GM21723 (cell line): ENCODE measurements around the gene DOP1A.

ENCODE experiments used
- ATAC-seq: cut with Tn5 transposase; IDR thresholded peaks from one replicate; pipeline ENCODE4 v1.9.1; 2021; ENCODE audit warnings: mild to moderate bottlenecking, moderate library complexity; ENCODE audit not compliant: unreplicated experiment

DOP1A gene, protein sequence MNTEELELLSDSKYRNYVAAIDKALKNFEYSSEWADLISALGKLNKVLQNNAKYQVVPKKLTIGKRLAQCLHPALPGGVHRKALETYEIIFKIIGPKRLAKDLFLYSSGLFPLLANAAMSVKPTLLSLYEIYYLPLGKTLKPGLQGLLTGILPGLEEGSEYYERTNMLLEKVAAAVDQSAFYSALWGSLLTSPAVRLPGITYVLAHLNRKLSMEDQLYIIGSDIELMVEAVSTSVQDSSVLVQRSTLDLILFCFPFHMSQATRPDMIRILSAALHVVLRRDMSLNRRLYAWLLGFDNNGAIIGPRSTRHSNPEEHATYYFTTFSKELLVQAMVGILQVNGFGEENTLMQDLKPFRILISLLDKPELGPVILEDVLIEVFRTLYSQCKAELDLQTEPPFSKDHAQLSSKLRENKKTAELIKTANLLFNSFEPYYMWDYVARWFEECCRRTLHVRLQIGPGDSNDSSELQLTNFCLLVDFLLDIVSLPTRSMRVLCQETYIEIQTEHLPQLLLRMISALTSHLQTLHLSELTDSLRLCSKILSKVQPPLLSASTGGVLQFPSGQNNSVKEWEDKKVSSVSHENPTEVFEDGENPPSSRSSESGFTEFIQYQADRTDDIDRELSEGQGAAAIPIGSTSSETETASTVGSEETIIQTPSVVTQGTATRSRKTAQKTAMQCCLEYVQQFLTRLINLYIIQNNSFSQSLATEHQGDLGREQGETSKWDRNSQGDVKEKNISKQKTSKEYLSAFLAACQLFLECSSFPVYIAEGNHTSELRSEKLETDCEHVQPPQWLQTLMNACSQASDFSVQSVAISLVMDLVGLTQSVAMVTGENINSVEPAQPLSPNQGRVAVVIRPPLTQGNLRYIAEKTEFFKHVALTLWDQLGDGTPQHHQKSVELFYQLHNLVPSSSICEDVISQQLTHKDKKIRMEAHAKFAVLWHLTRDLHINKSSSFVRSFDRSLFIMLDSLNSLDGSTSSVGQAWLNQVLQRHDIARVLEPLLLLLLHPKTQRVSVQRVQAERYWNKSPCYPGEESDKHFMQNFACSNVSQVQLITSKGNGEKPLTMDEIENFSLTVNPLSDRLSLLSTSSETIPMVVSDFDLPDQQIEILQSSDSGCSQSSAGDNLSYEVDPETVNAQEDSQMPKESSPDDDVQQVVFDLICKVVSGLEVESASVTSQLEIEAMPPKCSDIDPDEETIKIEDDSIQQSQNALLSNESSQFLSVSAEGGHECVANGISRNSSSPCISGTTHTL (N-terminal part only)

DNA sequence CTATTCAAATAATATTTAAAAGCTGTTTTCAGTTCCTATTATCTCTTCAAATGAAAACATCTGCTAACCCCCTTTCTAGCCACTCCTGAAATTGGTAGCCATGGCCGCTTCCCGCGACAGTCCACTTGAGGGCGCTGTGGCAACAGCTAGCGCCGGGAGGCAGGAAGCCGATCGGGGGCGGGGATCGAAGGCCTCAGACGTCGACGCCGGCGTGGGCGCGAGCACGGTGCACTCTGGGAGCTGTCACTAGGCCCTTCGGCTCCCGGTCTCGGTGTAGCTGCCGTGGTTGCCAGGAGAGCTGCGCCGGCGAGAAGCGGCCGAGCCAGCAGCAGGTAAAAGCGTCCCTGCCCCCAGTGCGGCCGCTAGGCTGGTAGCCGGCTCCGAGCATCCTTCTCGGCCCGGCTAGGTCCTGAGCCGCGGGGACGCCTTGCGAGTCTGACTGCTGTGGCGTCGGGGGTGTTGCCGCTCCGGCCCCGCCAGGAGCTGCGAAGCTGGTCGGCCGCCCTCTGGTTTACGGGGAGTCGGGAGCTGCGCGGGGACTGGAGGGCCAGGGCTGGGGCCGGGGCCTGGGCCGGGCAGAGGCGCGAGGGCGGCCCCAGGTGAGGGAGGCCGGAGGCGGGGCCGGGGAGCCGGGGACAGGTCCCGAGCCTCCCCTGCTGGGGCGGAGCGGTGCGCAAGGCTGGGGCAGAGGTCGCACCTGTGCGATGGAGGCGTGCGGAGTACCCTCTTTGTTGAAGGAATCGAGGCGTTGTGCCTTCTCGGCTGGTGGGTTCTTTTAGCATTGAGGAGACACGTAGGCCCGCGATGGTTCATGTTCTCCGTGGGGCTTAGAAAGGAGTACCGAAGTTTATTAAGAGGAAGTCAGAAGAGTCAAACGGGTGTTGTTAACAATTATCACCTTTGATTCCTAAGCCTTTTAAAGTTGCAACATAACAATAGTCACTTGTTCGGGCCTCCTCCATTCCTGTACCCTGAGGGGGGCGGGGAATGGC is at the start of gene DOP1A:
DOP1A (plus strand) TSS at position 224 of the 992 bp plus-strand sequence. CDS start 29,307 bp downstream, outside the sequence.
- peak; percentile 84 for ATAC-seq

DNA sequence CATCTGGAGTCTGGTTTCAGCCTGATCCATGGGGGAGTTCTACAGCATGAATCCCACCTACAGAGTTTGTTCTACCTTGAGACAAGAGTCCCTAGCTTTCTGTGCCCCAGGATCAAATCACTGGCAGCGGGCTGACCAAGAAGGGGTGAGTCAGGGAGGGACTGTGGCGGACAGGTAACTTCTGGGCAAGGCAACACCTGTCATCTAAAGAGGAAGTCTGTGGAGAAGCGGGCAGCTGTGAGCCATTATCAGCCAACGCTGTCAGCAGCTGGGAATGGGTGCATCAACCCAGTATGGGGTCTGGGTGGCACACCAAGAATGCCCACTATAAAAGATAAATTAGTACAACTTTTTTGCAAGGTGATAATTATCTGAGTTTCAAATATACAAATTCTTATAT is 47.7 kb upstream of the DOP1A start:
- no peak for ATAC-seq

DNA sequence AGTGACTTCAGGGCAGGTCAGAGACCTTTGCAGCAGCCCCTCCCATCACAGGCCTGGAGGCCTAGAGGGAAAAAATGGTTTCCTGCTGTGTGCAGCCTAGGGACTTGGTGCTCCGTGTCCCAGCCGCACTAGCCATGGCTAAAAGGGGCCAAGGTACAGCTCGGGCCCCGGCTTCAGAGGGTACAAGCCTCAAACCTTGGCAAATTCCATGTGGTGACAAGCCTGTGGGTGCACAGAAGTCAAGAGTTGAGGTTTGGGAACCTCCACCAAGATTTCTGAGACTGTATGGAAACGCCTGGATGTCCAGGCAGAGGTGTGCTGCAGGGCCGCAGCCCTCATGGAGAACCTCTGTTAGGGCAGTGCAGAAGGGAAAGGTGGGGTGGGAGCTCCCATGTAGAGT is 35.8 kb upstream of the DOP1A start:
- no peak for ATAC-seq

DNA sequence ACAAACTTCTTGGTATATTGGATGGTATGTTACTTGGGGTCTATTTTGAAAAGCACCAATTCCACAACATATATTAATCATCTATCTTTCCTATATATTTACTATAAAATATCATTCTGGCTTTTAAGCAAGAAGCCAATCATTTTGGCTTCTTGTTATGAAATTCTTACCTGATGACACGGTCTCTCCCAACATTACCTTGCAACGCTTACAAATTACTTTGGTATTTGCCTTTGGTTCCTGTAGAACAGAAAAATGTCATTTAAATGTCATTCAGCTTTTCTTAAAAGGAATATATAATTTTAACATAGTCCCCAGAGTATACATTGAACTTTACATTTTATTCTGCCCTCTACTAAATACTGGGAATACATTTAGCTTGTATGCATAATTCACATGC is 29.2 kb upstream of the DOP1A start:
- ATAC-seq: no peak

DNA sequence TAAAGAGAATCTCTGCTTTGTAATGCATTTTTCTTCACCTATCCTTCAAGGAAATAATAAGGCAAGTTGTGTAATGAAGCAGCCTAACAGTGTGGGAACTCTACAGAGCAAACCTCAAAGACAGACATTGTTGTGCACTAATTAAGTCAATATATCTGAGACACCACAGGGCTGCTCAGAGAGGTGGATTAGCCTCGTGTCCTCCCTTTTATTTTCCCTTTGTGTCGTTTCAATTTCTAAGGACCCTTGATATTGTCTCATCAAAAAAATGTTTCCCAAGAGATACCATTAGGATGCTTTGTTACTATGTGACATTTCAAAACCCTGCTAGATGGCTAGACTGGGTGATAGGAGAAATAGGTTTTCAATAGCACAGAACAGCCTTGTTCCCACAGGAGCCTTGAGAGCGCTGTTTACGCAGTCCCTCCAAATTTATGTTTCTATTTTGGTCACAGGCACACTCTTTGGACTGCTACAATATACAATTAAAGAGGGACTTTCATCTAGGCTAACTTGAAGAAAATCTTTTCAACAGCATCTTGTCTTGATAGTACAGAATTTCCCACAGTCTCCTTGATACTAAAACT is 24.9 kb upstream of the DOP1A start:
- ATAC-seq: no peak

DNA sequence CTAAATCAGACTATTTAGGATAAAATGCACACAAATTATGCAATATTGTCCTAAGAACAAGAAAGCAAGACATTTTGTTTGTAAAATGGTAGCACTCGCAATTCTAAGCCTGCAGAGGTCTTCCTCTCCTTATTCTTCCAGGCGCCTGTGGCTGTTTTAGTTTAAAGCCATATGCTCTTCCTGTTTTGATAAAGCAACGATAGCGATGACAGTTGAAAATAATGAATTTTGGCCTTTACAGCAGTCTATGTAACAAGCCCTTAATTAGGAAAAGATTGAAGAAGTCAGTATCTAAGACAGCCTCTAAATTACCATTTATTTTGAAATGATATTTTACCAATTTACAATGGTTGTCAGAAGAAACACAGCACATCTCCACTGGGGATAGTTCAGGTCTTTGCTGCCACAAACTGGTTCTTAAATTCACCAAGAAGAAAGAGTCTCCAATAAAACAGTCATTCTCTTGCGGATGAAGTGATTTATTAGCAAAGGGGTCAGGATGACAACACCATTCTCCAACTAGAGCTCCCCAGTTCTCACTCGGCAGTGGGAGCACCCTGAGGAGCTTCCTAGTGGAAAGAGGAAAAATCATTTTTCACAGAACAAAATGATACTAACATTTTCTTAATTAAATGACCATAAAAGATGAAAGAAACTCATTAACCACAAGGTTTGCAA is 23.2 kb upstream of the DOP1A start:
- ATAC-seq: no peak

DNA sequence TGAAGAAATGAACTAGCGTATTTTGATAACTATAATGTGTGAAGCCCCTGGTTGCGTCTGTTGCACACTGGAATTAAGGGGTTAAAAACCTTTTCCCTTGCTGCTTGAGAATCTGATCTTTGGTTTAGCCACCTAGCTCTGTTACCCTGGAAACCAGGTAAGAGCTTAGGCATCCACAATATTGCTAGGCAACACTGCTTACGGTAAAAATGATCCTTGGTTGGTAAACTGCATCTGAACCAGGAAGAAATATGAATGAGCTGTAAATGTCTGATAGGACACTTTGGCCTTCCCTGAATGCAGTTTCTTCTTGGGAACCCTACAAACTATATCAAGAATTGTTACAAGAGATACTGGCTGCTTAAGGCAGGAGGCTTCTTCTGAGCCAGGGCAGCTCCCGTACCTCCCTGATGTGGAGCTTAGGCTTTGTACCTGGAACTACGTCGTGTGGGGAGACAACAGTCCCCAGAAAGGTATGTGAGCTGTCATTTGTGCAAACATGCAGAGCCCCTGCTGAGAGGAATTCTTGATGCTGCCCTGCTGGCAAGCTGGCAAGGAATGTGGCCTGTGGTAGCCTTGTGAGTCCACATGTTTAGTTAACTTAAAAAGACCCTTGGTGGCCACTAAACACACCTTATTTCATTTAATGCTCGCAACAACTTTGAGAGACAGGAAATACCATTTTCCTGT is 20.3 kb upstream of the DOP1A start:
- ATAC-seq: no peak

DNA sequence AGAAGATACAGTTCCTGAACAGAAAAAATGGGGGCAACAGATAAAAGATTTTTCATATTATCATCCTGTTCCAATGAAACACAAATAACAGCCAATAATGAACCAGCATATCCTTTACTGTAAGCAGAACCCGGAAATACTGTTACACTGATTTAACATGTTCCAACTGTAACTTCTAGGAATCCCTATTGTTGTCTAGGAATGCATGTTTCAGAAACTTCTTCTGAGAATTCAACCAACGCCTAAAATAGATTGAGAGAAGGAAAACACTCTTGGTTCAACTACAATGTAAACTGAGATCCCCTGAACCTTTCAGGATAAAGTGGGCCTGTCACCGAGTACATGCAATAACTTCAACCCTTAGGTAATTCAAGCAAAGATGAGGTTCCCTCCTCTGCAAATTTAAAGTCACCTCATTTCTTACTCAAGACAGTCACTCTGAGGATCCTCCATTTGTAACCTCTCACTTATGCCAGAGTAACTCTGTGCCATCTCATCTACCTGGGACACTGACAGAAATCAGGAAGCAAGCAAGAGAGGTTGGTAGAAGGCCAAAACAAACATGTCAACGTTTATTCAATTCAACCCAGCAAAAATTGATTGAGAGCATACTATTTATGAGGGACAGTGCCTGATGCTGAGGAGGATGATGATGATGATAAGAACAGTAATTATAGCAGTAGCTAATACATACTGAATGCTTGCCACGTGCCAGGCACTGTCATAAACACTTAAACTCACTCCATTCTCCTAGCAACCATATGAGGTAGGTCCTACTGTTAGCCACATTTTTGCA is 15.9 kb upstream of the DOP1A start:
- no peak for ATAC-seq

DNA sequence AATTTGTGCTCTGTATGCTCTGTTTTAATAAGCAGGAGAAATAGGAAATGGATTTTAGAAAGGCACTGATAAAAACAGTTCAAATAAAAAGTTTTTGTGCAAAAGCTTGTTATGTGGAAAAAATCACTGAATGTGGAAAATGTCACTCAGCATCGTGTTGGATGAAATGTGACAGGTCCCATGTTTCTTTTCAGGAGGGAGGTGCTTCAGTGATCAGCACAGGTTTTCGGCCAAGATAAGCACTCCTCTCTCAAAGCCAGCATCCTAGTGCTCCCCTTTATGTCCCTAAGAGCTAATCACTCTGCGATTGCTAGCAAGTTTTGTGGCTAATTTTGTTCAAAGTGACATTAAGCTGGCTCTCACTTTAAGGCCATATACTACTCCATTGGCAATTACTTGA is 13.8 kb upstream of the DOP1A start:
- no peak for ATAC-seq

DNA sequence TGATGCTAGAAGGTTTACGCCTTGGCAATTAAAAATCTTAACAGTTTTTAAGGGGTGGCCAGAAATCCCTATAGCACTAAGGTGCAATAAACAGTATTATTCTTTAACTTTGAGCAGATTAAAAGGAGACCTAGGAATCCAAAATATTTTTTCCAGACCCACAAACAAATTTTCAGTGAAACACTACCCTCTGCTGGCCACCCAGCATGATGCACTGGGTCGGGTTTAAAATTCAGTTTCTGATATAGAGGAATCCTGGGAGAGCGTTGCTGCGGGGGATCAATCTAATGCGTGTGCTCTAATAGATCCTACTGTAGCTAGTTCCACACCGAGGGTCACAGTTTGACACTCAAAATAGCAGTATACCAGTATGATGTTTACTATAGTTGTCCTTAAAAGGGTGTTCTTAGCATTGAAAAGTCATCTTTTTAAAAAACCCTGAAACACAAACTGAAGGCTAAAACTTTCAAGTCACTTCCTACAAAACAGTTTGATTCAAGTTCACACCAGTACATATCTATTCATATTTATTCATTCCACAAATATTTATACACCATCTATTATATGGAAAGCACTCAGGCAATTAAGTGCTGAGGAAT is 12.0 kb upstream of the DOP1A start:
- ATAC-seq: no peak

DNA sequence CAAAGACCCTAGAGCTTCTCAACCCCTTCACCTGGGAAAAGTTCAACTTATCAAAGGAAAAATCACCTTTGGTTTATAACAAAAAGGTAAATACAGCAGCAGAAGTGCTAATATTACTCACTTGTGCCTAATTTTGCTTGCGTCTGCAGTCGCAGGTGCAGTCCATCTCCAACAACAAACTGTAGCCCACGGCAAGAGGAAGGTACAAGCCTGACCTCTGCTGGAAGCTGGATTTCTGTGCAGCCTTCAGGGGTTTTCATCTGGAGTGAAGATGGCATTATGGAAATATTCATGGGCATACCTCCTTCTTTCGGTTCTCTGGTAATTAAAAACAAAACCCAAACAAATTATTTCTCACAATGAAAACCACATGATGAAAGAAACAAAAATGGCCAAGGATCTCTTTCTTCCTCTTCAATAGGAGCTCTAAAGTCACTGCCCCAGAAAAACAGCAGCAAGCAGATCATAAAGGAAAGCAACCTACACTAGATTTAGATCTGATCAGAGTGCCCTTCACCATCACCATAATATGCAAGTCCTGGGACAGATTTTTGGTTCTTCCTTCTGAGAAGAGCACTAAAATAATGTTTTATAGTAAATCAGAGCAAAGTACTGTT is 9.7 kb upstream of the DOP1A start:
- peak; percentile 83 for ATAC-seq

DNA sequence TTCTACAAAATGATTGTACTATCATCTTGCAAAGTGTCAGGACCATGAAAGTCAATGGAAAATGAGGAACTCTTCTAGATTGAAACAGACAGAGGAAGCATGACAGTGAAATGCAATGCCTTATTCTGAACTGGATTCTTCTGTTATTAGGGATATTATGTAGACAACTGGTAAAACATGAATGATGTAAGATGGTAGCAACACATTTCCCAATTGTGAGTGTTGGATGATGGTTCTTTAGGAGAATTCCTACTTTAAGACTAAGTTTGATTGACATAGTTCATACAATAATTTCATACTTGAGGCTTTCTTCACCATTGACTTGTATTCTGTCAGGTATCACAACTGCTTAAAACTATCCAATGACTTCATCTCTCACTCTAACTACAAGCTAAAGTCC is 6.3 kb upstream of the DOP1A start:
- no peak for ATAC-seq

DNA sequence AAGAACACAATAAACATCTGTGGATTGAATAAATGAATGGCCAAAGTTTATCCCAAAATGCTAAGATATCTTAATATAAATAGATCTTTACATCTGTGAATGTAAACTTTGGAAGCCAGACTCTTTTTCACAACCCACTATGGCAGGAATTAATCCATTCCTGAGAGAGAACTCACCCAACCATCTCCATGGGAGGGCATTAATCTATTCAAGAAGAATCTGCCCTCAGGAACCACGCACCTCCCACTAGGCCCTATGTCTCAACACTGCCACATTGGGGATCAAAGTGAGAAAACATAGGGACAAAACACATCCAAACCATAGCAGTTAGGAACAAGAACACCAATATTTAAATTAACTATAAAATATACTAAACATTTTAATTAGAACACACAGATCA is 5.2 kb upstream of the DOP1A start:
- no peak for ATAC-seq

DNA sequence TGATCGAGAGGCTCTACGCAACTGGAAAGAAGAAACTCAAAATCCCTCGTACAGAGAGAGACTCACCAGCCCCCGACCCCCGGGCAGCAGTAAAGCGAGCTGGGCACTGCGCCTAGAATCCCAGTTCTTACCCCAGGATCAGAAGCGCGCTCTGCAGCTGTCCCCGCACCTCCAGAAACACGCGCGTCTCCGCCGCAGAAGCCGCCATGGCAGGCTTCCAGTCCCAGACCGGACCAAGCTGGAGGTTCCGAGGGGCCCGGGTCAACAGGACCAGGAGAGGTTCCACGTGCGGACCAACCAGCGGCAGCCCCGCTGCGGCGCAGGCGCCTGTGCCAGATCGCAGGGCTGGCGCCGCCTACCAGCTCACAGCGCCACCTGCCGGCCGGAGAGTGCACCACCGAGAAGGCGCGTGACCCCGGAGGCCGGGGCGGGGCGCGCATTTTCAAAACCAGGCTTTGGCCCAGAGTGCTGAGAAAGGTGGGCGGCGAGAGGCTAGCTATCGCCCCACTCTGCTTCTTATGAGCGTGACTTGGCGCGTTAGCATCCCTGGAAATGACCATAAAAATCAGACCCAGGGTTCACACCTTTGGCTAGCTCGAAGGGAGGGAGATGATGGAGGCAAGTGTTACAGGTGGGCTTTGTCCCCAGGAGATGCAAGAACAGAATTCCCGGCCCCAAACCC is 1.8 kb upstream of the DOP1A start, which contains the start of gene UBE3D:
UBE3D (minus strand) TSS at position 331 of the 682 bp plus-strand sequence; CDS start at position 208, 123 bp downstream.
- peak; percentile 69 for ATAC-seq

DNA sequence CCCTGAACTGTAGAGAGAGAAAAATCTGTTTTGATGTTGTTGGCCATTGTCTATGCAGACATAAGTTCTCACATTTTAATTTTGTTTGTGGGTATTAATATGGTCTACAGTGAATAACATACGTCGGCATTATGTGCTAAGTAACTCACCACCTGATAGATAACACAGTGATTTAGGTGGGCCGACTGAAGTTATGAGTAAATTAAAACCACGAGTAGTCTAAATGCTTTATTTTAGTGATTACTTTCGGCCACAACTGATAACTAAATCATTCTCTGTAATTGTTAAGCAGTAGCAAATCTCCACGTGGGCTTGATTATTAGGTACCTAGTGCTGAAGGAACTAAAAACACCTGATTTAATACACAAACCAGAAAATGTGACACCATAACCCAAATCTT is 1.1 kb downstream of the DOP1A start:
- no peak for ATAC-seq

DNA sequence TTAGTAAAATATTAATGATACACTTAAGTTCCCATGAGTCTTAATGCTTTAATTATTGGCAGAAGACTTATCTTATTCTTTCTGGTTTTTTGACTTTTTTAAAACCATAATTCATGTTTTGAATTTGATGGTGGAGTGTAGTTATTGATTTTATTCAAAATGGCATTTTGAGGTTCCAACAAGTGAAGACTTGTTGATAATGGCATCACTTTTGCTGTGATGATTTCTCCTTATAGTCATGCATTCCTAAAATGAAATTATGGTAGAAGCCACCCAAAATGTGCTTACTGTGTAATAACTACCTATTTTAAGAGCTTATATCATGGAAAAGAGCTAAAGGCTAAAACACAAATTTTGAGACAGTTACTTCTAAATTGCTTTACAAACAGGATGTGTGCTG is 2.2 kb downstream of the DOP1A start:
- no peak for ATAC-seq
